Esophagus muscularis mucosa (tissue), 3 donors: Measurements from ENCODE around the gene GNLY.
A peak's percentile ranks its signal among the peaks of the same experiment; 100 is the strongest.

Experiments
- POLR2A ChIP-seq: fragments of 450-650 bp; IDR thresholded peaks from one replicate; pipeline ENCODE4 v1.6.1; 2017; ENCODE audit warnings: antibody characterized with exemption, moderate library complexity, mild to moderate bottlenecking, low read depth
- TF ChIP-seq, protein P1 (sequence below), 3 experiments: fragments of 200-600 bp in 2 of 3; fragments of 450-650 bp in 1 of 3; sonication (generic) in 2 of 3; IDR thresholded peaks; one replicate each; pipeline ENCODE4 v1.5.1; 2017 to 2019; ENCODE audit warnings: antibody characterized with exemption in 3 of 3, mild to moderate bottlenecking in 2 of 3, moderate library complexity in 1 of 3

DNA sequence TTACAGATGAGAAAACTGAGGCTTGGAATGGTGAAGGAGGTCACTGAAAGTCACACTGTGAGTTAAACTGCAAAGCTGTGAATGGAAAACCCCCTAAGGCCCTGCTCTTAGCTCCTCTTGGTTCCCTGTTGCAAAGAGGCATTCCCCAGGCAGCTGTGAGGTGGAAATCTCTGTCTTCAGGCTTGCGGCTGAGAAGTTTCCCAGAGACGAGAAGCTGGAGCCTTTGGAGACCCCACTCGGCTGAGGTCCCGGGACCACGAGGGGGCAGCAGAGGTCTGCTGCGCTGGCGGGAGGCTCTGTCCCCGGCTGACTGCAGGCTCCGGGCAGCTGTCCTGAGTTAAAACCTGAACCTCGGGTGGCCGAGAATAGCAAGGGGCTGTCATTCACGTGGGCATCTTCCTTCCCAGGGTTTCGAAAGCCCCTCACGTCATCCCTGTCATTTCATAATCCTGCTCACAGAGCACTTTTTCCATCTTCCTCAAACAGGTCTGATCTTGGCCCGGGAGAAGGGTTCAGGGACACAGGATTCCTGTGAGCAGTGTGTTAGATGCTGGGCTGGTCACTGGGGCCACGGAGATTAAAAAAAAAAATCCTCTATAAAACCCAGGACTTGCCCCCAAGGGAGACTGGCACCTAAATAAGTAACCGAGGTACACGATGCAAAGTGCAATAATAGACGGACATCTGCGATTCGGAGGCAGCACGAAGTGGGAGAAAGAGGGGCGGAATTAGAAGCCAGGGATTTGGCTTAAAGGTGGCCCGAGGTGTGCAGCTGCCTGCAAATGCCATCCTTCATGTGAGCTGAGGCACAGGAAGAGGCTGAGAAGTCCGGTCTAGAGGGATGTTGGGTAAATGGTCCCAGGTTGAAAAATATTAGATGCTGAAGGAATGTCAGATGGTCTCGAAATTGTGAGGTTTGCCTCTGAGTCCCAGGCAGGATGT is 35.0 kb downstream of the GNLY start:
- TF ChIP-seq POLR2A, result no peak
- TF ChIP-seq, protein P1, sequence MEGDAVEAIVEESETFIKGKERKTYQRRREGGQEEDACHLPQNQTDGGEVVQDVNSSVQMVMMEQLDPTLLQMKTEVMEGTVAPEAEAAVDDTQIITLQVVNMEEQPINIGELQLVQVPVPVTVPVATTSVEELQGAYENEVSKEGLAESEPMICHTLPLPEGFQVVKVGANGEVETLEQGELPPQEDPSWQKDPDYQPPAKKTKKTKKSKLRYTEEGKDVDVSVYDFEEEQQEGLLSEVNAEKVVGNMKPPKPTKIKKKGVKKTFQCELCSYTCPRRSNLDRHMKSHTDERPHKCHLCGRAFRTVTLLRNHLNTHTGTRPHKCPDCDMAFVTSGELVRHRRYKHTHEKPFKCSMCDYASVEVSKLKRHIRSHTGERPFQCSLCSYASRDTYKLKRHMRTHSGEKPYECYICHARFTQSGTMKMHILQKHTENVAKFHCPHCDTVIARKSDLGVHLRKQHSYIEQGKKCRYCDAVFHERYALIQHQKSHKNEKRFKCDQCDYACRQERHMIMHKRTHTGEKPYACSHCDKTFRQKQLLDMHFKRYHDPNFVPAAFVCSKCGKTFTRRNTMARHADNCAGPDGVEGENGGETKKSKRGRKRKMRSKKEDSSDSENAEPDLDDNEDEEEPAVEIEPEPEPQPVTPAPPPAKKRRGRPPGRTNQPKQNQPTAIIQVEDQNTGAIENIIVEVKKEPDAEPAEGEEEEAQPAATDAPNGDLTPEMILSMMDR (IDR thresholded peaks at IDR 0.05), result peak; percentile 94 to 98 (median 98)
